ENCODE data around the gene SNAI1. TPM values are rescaled to one million over a fixed set of nuclear protein-coding genes. Genes with fewer than 3 reads are reported as not detected.
A peak's percentile ranks its signal among the peaks of the same experiment; 100 is the strongest.

The SNAI1 gene
- total and polyA plus RNA-seq, 2 donors (not counting 1 experiment from before 2014, with no cell fraction given): 4.3 to 4.9 TPM

DNA sequence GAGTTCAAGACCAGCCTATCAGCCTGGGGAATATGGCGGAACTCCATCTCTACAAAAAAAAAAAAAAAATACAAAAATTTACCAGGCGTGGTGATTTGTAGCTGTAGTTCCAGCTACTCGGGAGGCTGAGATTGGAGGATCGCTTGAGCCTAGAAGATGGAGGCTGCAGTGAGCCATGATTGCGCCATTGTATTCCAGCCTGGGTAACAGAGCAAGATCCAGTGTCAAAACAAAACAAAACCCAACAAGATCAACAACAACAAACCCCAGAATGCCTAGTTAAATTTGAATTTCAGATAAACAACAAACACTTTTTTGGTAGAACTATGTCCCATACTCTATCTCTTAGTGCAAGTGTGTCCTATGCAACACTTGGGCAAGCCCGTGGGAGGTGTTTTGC, 39.9 kb downstream of the SNAI1 start:
- Histone ChIP-seq H3K9me3 (ENCODE audit: control extremely low read depth in 1 of 3, control insufficient read depth in 2 of 3, insufficient read depth in 1 of 3, low read length in 2 of 3) (no peaks in the 10 kb centered on the region), H3K27me3 (replicated peaks in 1 of 4; ENCODE audit: control extremely low read depth in 1 of 4, control insufficient read depth in 3 of 4, insufficient read depth in 4 of 4, low read length in 3 of 4) (no peaks in the 10 kb centered on the region), H4K20me1 (ENCODE audit: control insufficient read depth, insufficient read depth, low read length, poor library complexity, severe bottlenecking) (no peaks in the 10 kb centered on the region), H3K4me3 (ENCODE audit: control extremely low read depth in 1 of 5, extremely low read depth in 1 of 5, insufficient read depth in 1 of 5, low read depth in 2 of 5, low read length in 4 of 5) (no peak overlapping the region), H2AFZ (ENCODE audit: insufficient read depth, low read depth, low read length, poor library complexity, severe bottlenecking) (peak overlapping the region; percentile 23), H3K27ac (ENCODE audit: low read length in 2 of 2) (no peak overlapping the region), H3K4me1 (ENCODE audit: control insufficient read depth in 2 of 2, insufficient read depth in 2 of 2, low read length in 2 of 2) (peaks cover 0 to 4% of the 10 kb centered on the region in 2 donors), H3K79me2 (ENCODE audit: control insufficient read depth, insufficient read depth, low read length) (no peaks in the 10 kb centered on the region), H3K36me3 (replicated peaks in 1 of 2; ENCODE audit: control extremely low read depth in 1 of 2, control insufficient read depth in 1 of 2, extremely low read depth in 1 of 2, insufficient read depth in 2 of 2, low read length in 1 of 2) (no peaks in the 10 kb centered on the region), H3K9ac (ENCODE audit: low read length) (no peak overlapping the region), H3K4me2 (replicated peaks; ENCODE audit: low read depth, low read length, poor library complexity, severe bottlenecking) (no peak overlapping the region)
- Mint-ChIP-seq H3K4me3 (no peak overlapping the region), H3K4me1 (peaks cover 3% of the 10 kb centered on the region), H3K27ac (no peak overlapping the region), H3K27me3 (no peaks in the 10 kb centered on the region), H3K9me3 (ENCODE audit: insufficient read depth) (no peaks in the 10 kb centered on the region)
- intact Hi-C loops (cut with micrococcal nuclease): no loop called here
- WGBS (ENCODE audit: insufficient coverage): 64% methylated on average over 1 of the region's 6 CpGs
- CTCF ChIA-PET: interaction anchor here (0.6 kb wide), 1 partner anchor 64 kb away, joined by 3 read pairs; no protein-coding TSS in a partner anchor
- POLR2A ChIA-PET: interaction anchor here (0.7 kb wide), 2 partner anchors 21 to 66 kb away, joined by 7 read pairs; no protein-coding TSS in a partner anchor
- TF ChIP-seq CTCF (IDR thresholded peaks at IDR 0.05) (no peak), EZH2 (IDR thresholded peaks at IDR 0.05; ENCODE audit: borderline replicate concordance, insufficient read depth, low read depth, low read length, poor library complexity, severe bottlenecking) (no peak)
- ATAC-seq (ENCODE audit: low read depth) (no peak), DNase-seq (no peak)

DNA sequence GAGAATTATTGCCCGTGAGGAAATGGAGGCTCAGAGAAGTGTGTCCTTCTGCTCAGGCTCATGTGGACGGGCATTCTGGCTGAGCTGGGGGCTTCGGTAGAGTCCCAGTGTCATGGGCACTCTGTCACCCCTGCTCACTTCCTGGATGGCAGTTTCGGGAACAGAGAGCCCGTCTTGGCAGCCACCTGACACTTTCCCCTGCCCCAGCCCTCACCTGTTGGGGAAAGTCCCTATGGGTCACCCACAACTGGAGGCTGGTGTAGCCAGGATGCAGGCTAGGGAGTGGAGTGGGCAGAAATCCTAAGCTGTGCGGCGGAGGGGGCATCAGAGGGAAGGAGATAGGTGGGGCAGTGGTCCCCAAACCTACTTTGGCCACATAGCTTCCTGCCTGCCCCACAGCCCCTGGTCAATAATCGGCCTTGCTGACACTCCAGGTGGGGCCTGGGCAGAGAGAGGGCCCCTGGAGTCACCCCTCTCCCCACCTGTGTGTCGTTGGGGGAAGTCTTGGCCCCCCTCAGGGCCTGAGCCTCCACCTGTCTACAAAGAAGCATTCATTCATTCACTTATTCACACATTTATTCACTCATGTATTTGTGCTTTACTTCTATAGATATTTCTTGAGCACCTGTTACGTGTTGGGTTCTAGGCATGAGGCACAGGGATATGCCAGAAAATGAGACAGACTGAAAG, 40.5 kb downstream of the SNAI1 start:
- H4K20me1 ChIP-seq (ENCODE audit: control insufficient read depth, insufficient read depth, low read length, poor library complexity, severe bottlenecking): no peaks in the 10 kb centered on the region
- H3K4me1 ChIP-seq (ENCODE audit: control insufficient read depth in 2 of 2, insufficient read depth in 2 of 2, low read length in 2 of 2): peaks cover 0 to 4% of the 10 kb centered on the region in 2 donors
- Mint-ChIP-seq H3K27ac (no peak overlapping the region), H3K9me3 (ENCODE audit: insufficient read depth) (no peaks in the 10 kb centered on the region), H3K27me3 (no peaks in the 10 kb centered on the region), H3K4me3 (no peak overlapping the region), H3K4me1 (peaks cover 3% of the 10 kb centered on the region)
- intact Hi-C loops (cut with micrococcal nuclease): no loop called here
- no peaks in the 10 kb centered on the region for H3K9me3 ChIP-seq (ENCODE audit: control extremely low read depth in 1 of 3, control insufficient read depth in 2 of 3, insufficient read depth in 1 of 3, low read length in 2 of 3)
- H3K27me3 ChIP-seq (replicated peaks in 1 of 4; ENCODE audit: control extremely low read depth in 1 of 4, control insufficient read depth in 3 of 4, insufficient read depth in 4 of 4, low read length in 3 of 4): no peaks in the 10 kb centered on the region
- H2AFZ ChIP-seq (ENCODE audit: insufficient read depth, low read depth, low read length, poor library complexity, severe bottlenecking): peak overlapping the region; percentile 23
- H3K4me3 ChIP-seq (ENCODE audit: control extremely low read depth in 1 of 5, extremely low read depth in 1 of 5, insufficient read depth in 1 of 5, low read depth in 2 of 5, low read length in 4 of 5): no peak overlapping the region
- ChIA-PET POLR2A (no interaction called here), CTCF (interaction anchor here (0.6 kb wide), 1 partner anchor 63 kb away, joined by 3 read pairs; no protein-coding TSS in a partner anchor)
- no peak overlapping the region for H3K9ac ChIP-seq (ENCODE audit: low read length)
- TF ChIP-seq CTCF (IDR thresholded peaks at IDR 0.05): no peak
- TF ChIP-seq EZH2 (IDR thresholded peaks at IDR 0.05; ENCODE audit: borderline replicate concordance, insufficient read depth, low read depth, low read length, poor library complexity, severe bottlenecking): no peak
- H3K4me2 ChIP-seq (replicated peaks; ENCODE audit: low read depth, low read length, poor library complexity, severe bottlenecking): no peak overlapping the region
- no peaks in the 10 kb centered on the region for H3K79me2 ChIP-seq (ENCODE audit: control insufficient read depth, insufficient read depth, low read length)
- no peaks in the 10 kb centered on the region for H3K36me3 ChIP-seq (replicated peaks in 1 of 2; ENCODE audit: control extremely low read depth in 1 of 2, control insufficient read depth in 1 of 2, extremely low read depth in 1 of 2, insufficient read depth in 2 of 2, low read length in 1 of 2)
- WGBS (ENCODE audit: insufficient coverage): 72% methylated on average over 4 of the region's 10 CpGs
- H3K27ac ChIP-seq (ENCODE audit: low read length in 2 of 2): no peak overlapping the region
- no peak for ATAC-seq (ENCODE audit: low read depth)
- DNase-seq: no peak

Data from B cell (primary cell).